Ascending aorta (tissue), 2 donors: ENCODE results near the gene CAMK1D. TPM values are rescaled to one million over a fixed set of nuclear protein-coding genes. Genes with fewer than 3 reads are reported as not detected.

Source experiments
- DNase-seq, 2 donors: peaks; one replicate each; pipeline ENCODE4 v3.0.0-alpha.2; 2019; ENCODE audit warnings: low spot score in 2 of 2
- H3K27ac ChIP-seq, 2 donors: fragments of 200-600 bp; sonication (generic); one replicate each; pipeline ENCODE4 v1.5.1; 2016 to 2017; ENCODE audit warnings: mild to moderate bottlenecking in 1 of 2
- H3K27me3 ChIP-seq: fragments of 200-600 bp; sonication (generic); one replicate; pipeline ENCODE4 v1.5.1; 2017
- H3K36me3 ChIP-seq, 2 donors: fragments of 200-600 bp; sonication (generic); one replicate each; pipeline ENCODE4 v1.5.1; 2016
- H3K4me1 ChIP-seq, 2 donors: fragments of 200-600 bp; sonication (generic); one replicate each; pipeline ENCODE4 v1.5.1; 2016 to 2017; ENCODE audit warnings: mild to moderate bottlenecking in 1 of 2
- H3K4me3 ChIP-seq, 2 donors: fragments of 200-600 bp; sonication (generic); one replicate each; pipeline ENCODE4 v1.5.1; 2016 to 2017; ENCODE audit warnings: mild to moderate bottlenecking in 1 of 2
- H3K9me3 ChIP-seq, 2 donors: fragments of 200-600 bp; sonication (generic); one replicate each; pipeline ENCODE4 v1.5.1; 2016
- CTCF ChIP-seq, 3 experiments: fragments of 200-600 bp in 2 of 3; fragments of 450-650 bp in 1 of 3; sonication (generic) in 2 of 3; IDR thresholded peaks; one replicate each; pipeline ENCODE4 v1.5.1; 2016 to 2019; ENCODE audit warnings: antibody characterized with exemption in 3 of 3, mild to moderate bottlenecking in 1 of 3, moderate library complexity in 1 of 3
- intact Hi-C: fragments of 100-400 bp; cut with DNase I; formaldehyde crosslinking; loops from one replicate; pipeline ENCODE4 v1.15.1; 2023
- total RNA-seq: library from RNA; depleted of rRNA; stranded (reverse); fragments of >200 nt; gene quantifications from one replicate; pipeline ENCODE4 v1.1.0, GENCODE V29; 2016

The CAMK1D gene
- total RNA-seq, 1 donor from 2014 or later = 4.2 TPM

- DNase-seq = no peak
- H3K36me3 ChIP-seq = no peaks in the 10 kb centered on the region
- H3K4me3 ChIP-seq = no peak overlapping the region
- no peaks in the 10 kb centered on the region for H3K27me3 ChIP-seq
- H3K4me1 ChIP-seq = peaks cover 0 to 5% of the 10 kb centered on the region in 2 donors
- intact Hi-C loops = no loop called here
- TF ChIP-seq CTCF (IDR thresholded peaks at IDR 0.05) = no peak
- no peak overlapping the region for H3K27ac ChIP-seq
- H3K9me3 ChIP-seq = no peaks in the 10 kb centered on the region
Observed at GRCh38 chr10:12755075-12755474, 405.7 kb downstream of the CAMK1D start.

GRCh38 chr10:12757351-12757750 lies 408.0 kb downstream of the CAMK1D start:
- DNase-seq = no peak
- Histone ChIP-seq H3K36me3 (peaks cover 0 to 5% of the 10 kb centered on the region in 2 donors), H3K9me3 (no peaks in the 10 kb centered on the region), H3K27ac (no peak overlapping the region), H3K4me3 (no peak overlapping the region), H3K27me3 (no peaks in the 10 kb centered on the region), H3K4me1 (no peaks in the 10 kb centered on the region)
- no peak for TF ChIP-seq CTCF (IDR thresholded peaks at IDR 0.05)
- intact Hi-C loops = no loop called here

GRCh38 chr10:12758271-12758670 lies 408.9 kb downstream of the CAMK1D start:
- Histone ChIP-seq H3K9me3 (no peaks in the 10 kb centered on the region), H3K27ac (no peak overlapping the region), H3K36me3 (peaks cover 0 to 5% of the 10 kb centered on the region in 2 donors), H3K4me1 (no peaks in the 10 kb centered on the region), H3K27me3 (no peaks in the 10 kb centered on the region), H3K4me3 (no peak overlapping the region)
- intact Hi-C loops = no loop called here
- DNase-seq = no peak
- TF ChIP-seq CTCF (IDR thresholded peaks at IDR 0.05) = no peak

GRCh38 chr10:12766223-12766622 lies 416.9 kb downstream of the CAMK1D start:
- Histone ChIP-seq H3K9me3 (no peaks in the 10 kb centered on the region), H3K27me3 (no peaks in the 10 kb centered on the region), H3K27ac (no peak overlapping the region), H3K4me1 (no peaks in the 10 kb centered on the region), H3K4me3 (no peak overlapping the region), H3K36me3 (peaks cover 0 to 2% of the 10 kb centered on the region in 2 donors)
- intact Hi-C loops = no loop called here
- no peak for TF ChIP-seq CTCF (IDR thresholded peaks at IDR 0.05)
- no peak for DNase-seq

GRCh38 chr10:12768156-12769100 lies 419.1 kb downstream of the CAMK1D start:
- TF ChIP-seq CTCF (IDR thresholded peaks at IDR 0.05) = no peak
- intact Hi-C loops = no loop called here
- Histone ChIP-seq H3K27ac (no peak overlapping the region), H3K27me3 (no peaks in the 10 kb centered on the region), H3K9me3 (no peaks in the 10 kb centered on the region), H3K4me3 (no peak overlapping the region), H3K4me1 (no peaks in the 10 kb centered on the region), H3K36me3 (no peaks in the 10 kb centered on the region)
- DNase-seq = no peak
